HG03066 (cell line): ENCODE data around the gene ZNF595.
"Not testable (repeated sequence)": the region's sequence is repeated elsewhere in the genome, so short reads cannot be mapped to it uniquely, and the experiment has no call there.

Source experiments
- ATAC-seq: cut with Tn5 transposase; IDR thresholded peaks from one replicate; pipeline ENCODE4 v1.9.1; 2021; ENCODE audit warnings: low read depth; ENCODE audit not compliant: unreplicated experiment

ZNF595 gene

GRCh38 chr4:52804-53479 is at the start of gene ZNF595:
ZNF595 (plus strand) TSS chr4:53321; CDS start chr4:53489, 168 bp downstream.
- ATAC-seq = not testable (repeated sequence)

GRCh38 chr4:9937-10870 is 42.9 kb upstream of the ZNF595 start:
- not testable (repeated sequence) for ATAC-seq

GRCh38 chr4:11095-11815 is 41.9 kb upstream of the ZNF595 start:
- not testable (repeated sequence) for ATAC-seq

- ATAC-seq = not testable (repeated sequence)
These were observed 41.2 kb upstream of the ZNF595 start for GRCh38 chr4:11816-12417.

DNA sequence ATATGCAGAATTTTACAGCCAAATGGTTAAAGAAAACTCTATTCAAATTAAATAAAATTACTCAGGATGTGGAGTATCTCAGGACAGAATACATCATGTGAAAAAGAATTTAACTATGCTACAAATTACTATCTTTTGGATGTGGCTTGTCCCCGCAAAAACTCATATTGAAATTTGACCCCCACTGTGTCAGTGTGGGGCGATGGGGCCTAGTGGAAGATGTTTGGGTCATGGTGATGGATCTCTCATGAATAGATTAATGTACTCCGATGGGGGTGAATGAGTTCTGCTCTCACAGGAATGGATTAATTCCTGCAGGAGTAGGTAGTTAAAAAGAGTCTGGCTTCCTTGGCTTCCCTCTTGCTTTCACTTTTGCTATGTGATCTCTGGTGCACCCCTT is 35.0 kb upstream of the ZNF595 start:
- not testable (repeated sequence) for ATAC-seq

DNA sequence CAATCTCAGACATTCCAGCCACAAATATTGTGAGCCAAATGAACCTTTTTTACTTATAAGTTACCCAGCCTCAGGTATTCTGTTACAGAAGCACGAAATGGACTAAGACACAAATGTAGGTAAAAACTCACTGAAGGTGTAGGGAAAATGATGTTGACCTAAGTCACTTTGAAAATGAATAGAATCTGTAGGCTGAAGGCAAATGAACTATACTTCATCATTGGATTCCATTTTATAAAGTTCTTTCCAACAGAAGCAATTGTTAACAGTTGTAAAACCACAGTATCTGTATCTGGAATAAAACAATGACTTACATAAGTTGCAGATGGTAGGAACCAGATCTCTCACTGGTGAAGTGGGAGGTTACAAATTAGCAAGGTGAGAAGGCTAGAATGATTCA is 34.5 kb upstream of the ZNF595 start:
- not testable (repeated sequence) for ATAC-seq

- ATAC-seq = not testable (repeated sequence)
These were observed 30.2 kb upstream of the ZNF595 start for GRCh38 chr4:22882-23281.

- ATAC-seq = not testable (repeated sequence)
These were observed 28.8 kb upstream of the ZNF595 start for GRCh38 chr4:24359-24758.

- ATAC-seq = not testable (repeated sequence)
These were observed 25.6 kb upstream of the ZNF595 start for GRCh38 chr4:27501-27900.

GRCh38 chr4:28767-29542 is 24.2 kb upstream of the ZNF595 start:
- not testable (repeated sequence) for ATAC-seq

- not testable (repeated sequence) for ATAC-seq
These were observed 19.8 kb upstream of the ZNF595 start for GRCh38 chr4:33314-33713.

- not testable (repeated sequence) for ATAC-seq
These were observed 16.3 kb upstream of the ZNF595 start for GRCh38 chr4:36559-37415.

DNA sequence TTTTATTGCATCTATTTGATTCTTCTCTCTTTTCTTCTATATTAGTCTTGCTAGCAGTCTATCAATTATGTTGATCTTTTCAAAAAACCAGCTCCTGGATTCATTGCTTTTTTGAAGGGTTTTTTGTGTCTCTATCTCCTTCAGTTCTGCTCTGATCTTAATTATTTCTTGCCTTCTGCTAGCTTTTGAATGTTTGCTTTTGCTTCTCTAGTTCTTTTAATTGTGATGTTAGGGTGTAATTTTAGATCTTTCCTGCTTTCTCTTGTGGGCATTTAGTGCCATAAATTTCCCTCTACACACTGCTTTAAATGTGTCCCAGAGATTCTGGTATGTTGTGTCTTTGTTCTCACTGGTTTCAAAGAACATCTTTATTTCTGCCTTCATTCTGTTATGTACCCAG is 14.9 kb upstream of the ZNF595 start:
- not testable (repeated sequence) for ATAC-seq

GRCh38 chr4:43375-43774 is 9.7 kb upstream of the ZNF595 start:
- ATAC-seq = not testable (repeated sequence)

GRCh38 chr4:51253-51652 is 1.9 kb upstream of the ZNF595 start:
- not testable (repeated sequence) for ATAC-seq

GRCh38 chr4:51655-52277 is 1.4 kb upstream of the ZNF595 start:
- not testable (repeated sequence) for ATAC-seq

DNA sequence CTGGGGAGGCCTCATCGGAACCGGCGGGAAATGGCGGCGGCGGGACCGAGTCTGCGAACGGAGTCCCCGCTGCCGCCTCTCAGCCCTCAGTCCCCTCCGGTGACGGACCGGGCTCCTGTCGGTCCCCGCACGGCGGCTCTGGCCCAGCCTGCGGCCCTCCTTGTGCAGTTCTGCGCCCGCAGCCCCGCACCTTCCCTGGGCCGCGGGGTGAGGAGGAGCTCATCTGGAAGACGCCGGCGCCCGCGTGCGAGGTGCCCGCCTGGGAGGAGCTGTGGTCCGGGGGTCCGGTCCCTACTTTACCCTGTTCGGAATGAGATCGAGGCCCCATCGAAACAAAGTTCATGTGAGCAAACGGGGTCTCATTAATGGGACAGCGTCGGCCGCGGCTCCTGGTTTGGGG is 400 bp downstream of the ZNF595 start:
- ATAC-seq = not testable (repeated sequence)

DNA sequence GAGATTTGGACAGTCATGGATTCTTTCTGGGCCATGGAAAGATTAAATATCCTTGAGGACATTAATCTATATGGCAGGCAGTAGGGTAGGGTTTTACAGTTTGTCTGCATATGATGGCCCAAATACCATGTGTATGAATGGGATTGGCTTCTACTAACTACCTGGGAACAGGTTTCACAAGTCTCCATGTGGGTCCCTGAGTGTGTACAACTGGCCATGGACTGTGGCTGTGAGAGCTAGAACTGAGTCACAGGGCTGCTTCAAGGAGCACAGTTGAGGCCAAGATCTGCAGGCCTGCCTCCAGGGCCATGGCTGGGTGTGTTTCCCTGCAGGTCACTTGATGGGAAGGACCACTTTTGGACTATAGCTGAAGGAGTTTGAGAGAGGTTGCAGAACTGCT is 11.6 kb downstream of the ZNF595 start:
- ATAC-seq = not testable (repeated sequence)
